Tibial nerve (tissue), 4 donors: Measurements from ENCODE around the gene EFCAB11. TPM values are rescaled to one million over a fixed set of nuclear protein-coding genes. Genes with fewer than 3 reads are reported as not detected.

ENCODE experiments used
- DNase-seq, 2 donors: peaks; one replicate each; pipeline ENCODE4 v3.0.0-alpha.2; 2019; ENCODE audit warnings: low spot score in 2 of 2
- H3K27ac ChIP-seq, 4 donors: fragments of 200-600 bp; sonication (generic) in 3 of 4; one replicate each; pipeline ENCODE4 v1.5.1; 2017 to 2019; ENCODE audit warnings: mild to moderate bottlenecking in 1 of 4
- H3K27me3 ChIP-seq, 2 donors: fragments of 200-600 bp; sonication (generic) in 1 of 2; one replicate each; pipeline versions ENCODE4 v1.5.1 to v1.6.0; 2017 to 2019
- H3K36me3 ChIP-seq, 3 donors: fragments of 200-600 bp; sonication (generic); one replicate each; pipeline ENCODE4 v1.5.1; 2018 to 2019
- H3K4me1 ChIP-seq, 4 donors: fragments of 200-600 bp; sonication (generic) in 3 of 4; one replicate each; pipeline ENCODE4 v1.5.1; 2017 to 2019
- H3K4me3 ChIP-seq, 4 donors: fragments of 200-600 bp; sonication (generic) in 3 of 4; one replicate each; pipeline ENCODE4 v1.5.1; 2017 to 2019; ENCODE audit warnings: mild to moderate bottlenecking in 1 of 4, moderate library complexity in 1 of 4
- H3K9me3 ChIP-seq, 4 donors: fragments of 200-600 bp; sonication (generic) in 3 of 4; one replicate each; pipeline ENCODE4 v1.5.1; 2017 to 2019
- CTCF ChIP-seq, 5 experiments: fragments of 200-600 bp in 3 of 5; fragments of 450-650 bp in 2 of 5; sonication (generic) in 3 of 5; IDR thresholded peaks; one replicate each; pipeline ENCODE4 v1.5.1; 2016 to 2019; ENCODE audit warnings: antibody characterized with exemption in 5 of 5, mild to moderate bottlenecking in 3 of 5, moderate library complexity in 2 of 5
- EP300 ChIP-seq, 2 donors: sonication (generic); formaldehyde crosslinking; IDR thresholded peaks; one replicate each; pipeline ENCODE4 v1.6.1; 2017; ENCODE audit warnings: antibody characterized with exemption in 2 of 2, mild to moderate bottlenecking in 1 of 2
- POLR2A ChIP-seq, 2 donors: fragments of 450-650 bp; IDR thresholded peaks; one replicate each; pipeline ENCODE4 v1.6.1; 2017; ENCODE audit warnings: antibody characterized with exemption in 2 of 2, mild to moderate bottlenecking in 2 of 2, moderate library complexity in 2 of 2
- WGBS, 2 donors: methylation state at CpG; one replicate each; pipeline ENCODE4 v1.1.5; 2018; 5-methylcytosine and 5-hydroxymethylcytosine counted together
- total RNA-seq, 4 donors: library from RNA; depleted of rRNA; stranded (reverse); fragments of >200 nt; gene quantifications; one replicate each; pipeline ENCODE4 v1.1.0, GENCODE V29; 2016

Gene EFCAB11
- total RNA-seq, 4 donors from 2014 or later, result 2.2 to 7.8 (median 4.4) TPM

GRCh38 chr14:89794096-89794495 lies 160.4 kb downstream of the EFCAB11 start:
- peaks cover 0 to 13% (median 7%) of the 10 kb centered on the region in 4 donors for H3K4me1 ChIP-seq
- no peaks in the 10 kb centered on the region for H3K27me3 ChIP-seq
- H3K36me3 ChIP-seq, result no peaks in the 10 kb centered on the region
- peak; percentile 52 to 63 for DNase-seq
- H3K9me3 ChIP-seq, result no peaks in the 10 kb centered on the region
- peak overlapping the region; percentile 76 to 93 (median 88) for H3K27ac ChIP-seq
- 34 to 37% methylated on average over 3 of the region's 3 CpGs for WGBS, 2 donors
- TF ChIP-seq EP300 (IDR thresholded peaks at IDR 0.05) (peak; percentile 66 to 93), POLR2A (IDR thresholded peaks at IDR 0.05) (no peak)
- no peak overlapping the region for H3K4me3 ChIP-seq

GRCh38 chr14:89793367-89793716 lies 161.2 kb downstream of the EFCAB11 start:
- no peak overlapping the region for H3K4me3 ChIP-seq
- peaks cover 0 to 13% (median 7%) of the 10 kb centered on the region in 4 donors for H3K4me1 ChIP-seq
- no peaks in the 10 kb centered on the region for H3K27me3 ChIP-seq
- TF ChIP-seq CTCF (IDR thresholded peaks at IDR 0.05) (no peak), EP300 (IDR thresholded peaks at IDR 0.05) (no peak), POLR2A (IDR thresholded peaks at IDR 0.05) (no peak)
- H3K9me3 ChIP-seq, result no peaks in the 10 kb centered on the region
- 77 to 87% methylated on average over 2 of the region's 2 CpGs for WGBS, 2 donors
- peak overlapping the region; percentile 76 to 93 (median 88) for H3K27ac ChIP-seq
- no peak for DNase-seq
- no peaks in the 10 kb centered on the region for H3K36me3 ChIP-seq

GRCh38 chr14:89792489-89793366 lies 161.8 kb downstream of the EFCAB11 start:
- peak in 1 of 2 donors; percentile 66 for DNase-seq
- H3K27me3 ChIP-seq, result no peaks in the 10 kb centered on the region
- H3K9me3 ChIP-seq, result no peaks in the 10 kb centered on the region
- 79 to 80% methylated on average over 12 of the region's 12 CpGs for whole genome bisulfite sequencing, 2 donors
- no peak overlapping the region for H3K4me3 ChIP-seq
- TF ChIP-seq EP300 (IDR thresholded peaks at IDR 0.05) (peak in 1 of 2 donors; percentile 49), CTCF (IDR thresholded peaks at IDR 0.05) (no peak)
- H3K27ac ChIP-seq, result peak overlapping the region; percentile 44 to 93 (median 88)
- no peaks in the 10 kb centered on the region for H3K36me3 ChIP-seq
- H3K4me1 ChIP-seq, result peaks cover 0 to 13% (median 7%) of the 10 kb centered on the region in 4 donors

- Histone ChIP-seq H3K9me3 (no peaks in the 10 kb centered on the region), H3K27me3 (no peaks in the 10 kb centered on the region), H3K36me3 (no peaks in the 10 kb centered on the region), H3K4me1 (no peaks in the 10 kb centered on the region), H3K4me3 (no peak overlapping the region), H3K27ac (no peak overlapping the region)
- DNase-seq, result no peak
- TF ChIP-seq CTCF (IDR thresholded peaks at IDR 0.05) (no peak), EP300 (IDR thresholded peaks at IDR 0.05) (no peak), POLR2A (IDR thresholded peaks at IDR 0.05) (no peak)
- 90 to 92% methylated on average over 4 of the region's 4 CpGs for WGBS, 2 donors
These were observed 167.0 kb downstream of the EFCAB11 start for GRCh38 chr14:89787525-89787924.

- WGBS, 2 donors, result 81 to 84% methylated on average over 4 of the region's 4 CpGs
These were observed 173.5 kb downstream of the EFCAB11 start for GRCh38 chr14:89781046-89781445.

More at GRCh38 chr14:89781046-89781445, 173.5 kb downstream of the EFCAB11 start:
- Histone ChIP-seq H3K27me3 (no peaks in the 10 kb centered on the region), H3K36me3 (no peaks in the 10 kb centered on the region), H3K4me1 (no peaks in the 10 kb centered on the region), H3K9me3 (no peaks in the 10 kb centered on the region), H3K4me3 (no peak overlapping the region), H3K27ac (no peak overlapping the region)
- DNase-seq, result no peak
- TF ChIP-seq EP300 (IDR thresholded peaks at IDR 0.05) (no peak), CTCF (IDR thresholded peaks at IDR 0.05) (no peak), POLR2A (IDR thresholded peaks at IDR 0.05) (no peak)
